Measurements from ENCODE around the gene GJA3. TPM values are rescaled to one million over a fixed set of nuclear protein-coding genes. Genes with fewer than 3 reads are reported as not detected.

The GJA3 gene
- total RNA-seq, 4 donors from 2014 or later, result 0.11 to 0.54 (median 0.41) TPM

Other genes starting within 250 kb of the GJA3 start
- gene ZMYM2, start 202.3 kb downstream of the GJA3 start, total RNA-seq, result 100 to 1,000 TPM; 100 to 154 (median 117) TPM
- 1 to 10 TPM in 2 of 4 donors, under 1 TPM in 2; 0.46 to 3.1 (median 1.4) TPM for gene GJB2, start 31.9 kb upstream of the GJA3 start, total RNA-seq
- 1 to 10 TPM in 3 of 4 donors, under 1 TPM in 1; 0.54 to 4.3 (median 1.7) TPM for gene GJB6, start 71.3 kb upstream of the GJA3 start, total RNA-seq